ENCODE measurements around the gene POLR2A. TPM values are rescaled to one million over a fixed set of nuclear protein-coding genes. Genes with fewer than 3 reads are reported as not detected.
"Not testable (repeated sequence)": the region's sequence is repeated elsewhere in the genome, so short reads cannot be mapped to it uniquely, and the experiment has no call there.

Gene POLR2A
- total RNA-seq, 1 donor from 2014 or later: 55.9 TPM

DNA sequence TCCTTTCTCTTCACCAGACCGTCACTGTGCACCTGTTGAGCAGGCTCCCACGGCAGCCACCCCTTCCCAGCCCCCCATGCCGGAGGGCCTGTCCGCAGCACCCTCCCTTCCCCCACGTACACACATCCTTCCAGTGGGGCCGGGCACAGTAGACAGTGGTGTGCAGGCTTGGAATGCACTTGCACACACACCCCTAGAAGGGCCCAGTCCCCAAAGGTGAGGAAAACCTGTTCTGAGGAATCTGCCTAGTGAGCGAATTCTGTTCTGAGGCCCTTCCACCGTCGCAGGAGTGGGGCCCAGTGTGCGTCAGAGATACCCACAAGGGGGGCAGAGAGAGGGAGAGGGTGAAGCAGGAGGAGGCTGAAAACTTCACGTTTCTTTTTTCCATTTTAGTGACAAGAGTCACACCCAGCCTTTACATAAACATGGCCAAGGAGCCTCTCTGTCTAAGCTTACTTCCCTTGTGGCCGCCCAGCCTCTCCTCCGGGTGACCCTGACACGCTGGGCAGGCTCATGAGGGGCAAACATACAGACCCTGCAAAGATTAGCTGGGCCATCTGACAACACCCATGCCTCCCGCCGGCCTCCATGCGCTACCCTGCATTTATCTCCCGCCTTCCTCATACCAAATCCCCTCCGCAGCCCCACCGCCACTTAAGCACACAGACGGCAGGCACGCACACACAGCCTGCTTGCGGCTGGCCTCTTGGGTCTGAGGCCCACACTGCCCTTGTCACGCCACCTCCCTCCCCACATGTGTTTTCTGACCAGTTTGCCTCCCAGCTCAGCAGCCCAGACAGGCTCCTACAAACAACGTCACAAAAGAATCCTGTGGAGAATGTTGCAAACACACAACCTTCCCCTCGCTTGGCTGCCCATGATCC lies 6.5 kb upstream of the POLR2A start:
- DNase-seq (ENCODE audit: low spot score) (no peak), ATAC-seq (no peak)

DNA sequence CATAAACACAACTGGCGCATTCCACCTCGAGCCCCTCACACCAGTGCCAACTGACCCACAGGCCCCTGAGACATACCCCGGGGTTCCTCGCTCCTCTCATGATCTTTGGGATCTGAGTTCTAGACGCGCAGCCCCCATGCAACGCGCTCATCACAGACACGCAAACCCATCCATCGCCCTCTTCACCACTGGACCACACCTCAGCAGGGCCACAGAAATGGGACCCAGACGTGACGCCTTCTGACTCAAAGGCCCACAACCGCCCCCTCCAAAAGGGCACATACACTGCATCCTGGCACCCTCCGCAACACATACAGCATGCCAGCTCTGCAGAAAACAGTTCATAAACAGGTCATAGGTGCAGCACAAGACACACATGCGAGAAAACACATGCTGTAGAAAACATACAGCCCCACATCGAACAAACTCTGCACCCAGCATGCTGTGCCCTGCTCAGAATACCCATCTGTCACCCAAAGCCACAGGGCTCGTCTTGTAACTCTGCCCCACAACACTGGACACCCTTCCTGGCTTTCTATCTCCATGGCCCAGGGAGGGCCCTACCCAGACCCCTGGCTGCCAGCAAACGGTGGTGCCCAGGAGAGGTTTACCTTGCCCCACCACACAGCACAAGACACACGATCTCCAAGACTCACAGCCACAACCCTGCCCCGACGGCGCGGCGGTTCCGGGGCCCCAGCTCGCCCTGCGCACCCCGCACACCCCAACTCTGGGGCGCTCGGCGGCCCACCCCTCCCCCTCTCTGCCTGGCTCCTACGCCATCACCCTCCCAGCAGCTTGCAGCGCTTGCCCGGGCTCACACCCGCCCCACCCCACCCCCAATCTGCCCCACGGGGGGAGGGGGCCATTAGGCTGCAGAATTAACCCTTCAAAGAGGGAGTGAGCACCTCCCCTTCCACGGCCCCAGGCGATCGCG lies 5.6 kb upstream of the POLR2A start:
- ATAC-seq: peak; percentile 30
- no peak for DNase-seq (ENCODE audit: low spot score)

DNA sequence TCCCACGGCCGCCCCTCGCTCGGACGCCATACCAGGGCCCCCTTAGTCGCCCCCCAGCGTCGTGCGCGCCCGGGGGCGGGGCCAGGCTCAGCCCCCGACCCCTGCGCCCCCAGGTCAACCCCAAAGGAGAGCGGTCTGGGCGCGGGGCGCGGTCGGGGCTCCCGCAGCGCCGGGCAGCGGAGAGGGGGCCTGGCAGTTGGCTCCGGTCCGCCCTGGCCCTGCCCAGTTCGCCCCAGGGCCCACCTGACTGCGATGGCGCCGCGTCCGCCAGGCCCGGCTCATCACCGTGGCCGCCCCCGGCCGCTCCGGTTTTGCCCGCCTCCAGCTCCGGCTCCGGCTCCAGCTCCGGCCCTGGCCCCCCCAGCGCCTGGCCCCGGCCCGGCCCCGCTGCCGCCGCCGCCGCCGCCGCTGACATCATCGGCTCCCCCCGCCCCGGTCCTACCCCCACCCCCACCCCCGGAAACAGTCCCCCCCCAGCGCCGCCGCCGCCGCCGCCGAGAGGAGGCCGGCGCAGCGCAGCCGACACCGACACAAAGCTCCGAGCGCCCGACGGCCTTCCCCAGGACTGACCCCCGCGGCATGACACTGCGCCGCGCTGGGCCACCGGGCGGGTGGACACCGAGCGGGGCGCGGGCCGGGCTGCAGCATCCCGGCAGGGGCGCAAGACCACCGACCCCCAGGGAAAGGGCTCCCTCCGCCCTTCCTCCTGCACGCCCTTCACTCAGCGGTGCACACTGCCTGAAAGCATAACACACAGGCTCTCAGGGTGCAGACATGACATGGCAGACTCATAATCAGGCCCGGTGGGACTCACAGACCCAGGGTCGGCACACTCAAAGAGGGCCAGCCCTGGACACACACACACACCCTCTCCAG lies 4.7 kb upstream of the POLR2A start, which contains the start of gene ZBTB4:
Gene ZBTB4, minus strand, starts transcription at position 419 of the 876 bp plus-strand sequence. CDS start 12,830 bp downstream, outside the sequence.
- ATAC-seq (peak; percentile 10), DNase-seq (ENCODE audit: low spot score) (no peak)

DNA sequence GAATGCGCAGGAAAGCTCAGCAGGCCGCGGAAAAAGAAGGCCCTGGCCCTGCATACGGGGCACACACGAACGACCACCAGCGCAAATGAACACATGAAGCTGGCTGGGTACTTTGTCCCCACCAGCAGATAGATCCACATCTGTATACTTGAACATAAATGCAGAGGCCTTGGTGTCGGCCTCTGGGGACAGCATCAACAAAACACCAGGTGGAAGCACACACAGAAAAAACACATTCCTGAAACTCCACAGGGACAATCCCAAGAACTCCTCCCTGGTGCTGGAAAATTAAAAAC lies 4.1 kb upstream of the POLR2A start:
- ATAC-seq (no peak), DNase-seq (ENCODE audit: low spot score) (no peak)

DNA sequence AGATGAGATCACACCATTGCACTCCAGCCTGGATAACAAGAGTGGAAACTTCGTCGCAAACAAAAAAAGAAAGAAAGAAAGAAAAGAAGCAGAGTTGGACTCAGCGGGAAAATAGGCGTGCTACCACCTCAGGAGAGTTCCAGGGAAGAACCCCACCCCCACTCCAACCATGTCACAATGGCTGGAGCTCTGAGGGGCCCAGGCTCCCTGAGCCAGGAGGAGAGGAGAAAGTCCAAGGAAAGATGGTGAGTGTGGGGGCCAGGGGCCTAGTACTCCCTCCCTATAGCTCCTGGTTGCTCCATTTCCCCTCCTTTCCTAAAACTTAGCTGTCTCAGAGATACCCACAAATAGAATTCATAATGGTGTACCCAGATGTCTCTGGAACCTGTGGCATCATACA lies 2.9 kb upstream of the POLR2A start, which contains the start of gene SLC35G6:
Gene SLC35G6, plus strand, starts transcription at position 172 of the 400 bp plus-strand sequence. Its CDS starts 71 bp downstream, at position 243.
- not testable (repeated sequence) for DNase-seq (ENCODE audit: low spot score)

DNA sequence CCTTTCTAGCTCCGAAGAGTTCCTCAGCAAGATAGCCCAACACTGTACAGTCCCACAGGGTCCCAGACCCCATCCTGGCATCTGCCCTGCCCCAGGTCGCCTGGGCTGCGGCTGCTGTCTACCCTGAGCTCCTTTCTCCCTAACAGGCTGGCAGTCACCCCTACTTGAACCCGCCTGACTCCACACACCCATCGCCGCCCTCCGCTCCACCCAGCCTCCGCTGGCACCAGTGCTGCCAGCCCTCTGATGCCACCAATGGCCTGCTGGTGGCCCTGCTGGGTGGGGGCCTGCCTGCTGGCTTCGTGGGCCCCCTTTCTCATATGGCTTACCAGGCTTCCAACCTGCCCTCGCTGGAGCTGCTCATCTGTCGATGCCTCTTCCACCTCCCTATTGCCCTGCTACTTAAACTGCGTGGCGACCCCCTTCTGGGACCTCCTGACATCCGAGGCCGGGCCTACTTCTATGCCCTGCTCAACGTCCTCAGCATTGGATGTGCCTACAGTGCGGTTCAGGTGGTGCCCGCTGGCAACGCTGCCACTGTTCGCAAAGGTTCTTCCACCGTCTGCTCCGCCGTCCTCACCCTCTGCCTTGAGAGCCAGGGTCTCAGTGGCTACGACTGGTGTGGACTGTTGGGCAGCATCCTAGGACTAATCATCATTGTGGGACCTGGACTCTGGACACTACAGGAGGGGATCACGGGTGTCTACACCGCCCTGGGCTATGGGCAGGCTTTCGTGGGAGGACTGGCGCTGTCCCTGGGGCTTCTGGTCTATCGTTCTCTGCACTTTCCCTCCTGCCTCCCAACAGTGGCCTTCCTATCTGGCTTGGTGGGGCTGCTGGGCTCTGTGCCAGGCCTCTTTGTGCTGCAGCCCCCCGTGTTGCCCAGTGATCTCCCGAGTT lies 2.1 kb upstream of the POLR2A start:
- not testable (repeated sequence) for ATAC-seq; DNase-seq (ENCODE audit: low spot score)

More for the DNA sequence above, 2.9 kb upstream of the POLR2A start, which contains the start of gene SLC35G6:
- ATAC-seq: not testable (repeated sequence)

DNA sequence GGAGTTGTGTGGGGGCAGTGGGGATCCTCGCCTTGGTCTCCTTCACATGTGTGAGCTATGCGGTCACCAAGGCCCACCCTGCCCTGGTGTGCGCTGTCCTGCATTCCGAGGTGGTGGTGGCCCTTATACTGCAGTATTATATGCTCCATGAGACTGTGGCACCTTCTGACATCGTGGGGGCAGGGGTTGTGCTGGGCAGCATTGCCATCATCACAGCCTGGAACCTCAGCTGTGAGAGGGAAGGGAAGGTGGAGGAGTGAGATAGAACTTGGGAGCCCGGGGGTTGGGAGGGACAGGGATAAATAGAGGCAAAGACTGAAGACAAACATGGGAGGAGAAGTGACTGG lies 1.5 kb upstream of the POLR2A start:
- DNase-seq (ENCODE audit: low spot score); ATAC-seq: not testable (repeated sequence)

DNA sequence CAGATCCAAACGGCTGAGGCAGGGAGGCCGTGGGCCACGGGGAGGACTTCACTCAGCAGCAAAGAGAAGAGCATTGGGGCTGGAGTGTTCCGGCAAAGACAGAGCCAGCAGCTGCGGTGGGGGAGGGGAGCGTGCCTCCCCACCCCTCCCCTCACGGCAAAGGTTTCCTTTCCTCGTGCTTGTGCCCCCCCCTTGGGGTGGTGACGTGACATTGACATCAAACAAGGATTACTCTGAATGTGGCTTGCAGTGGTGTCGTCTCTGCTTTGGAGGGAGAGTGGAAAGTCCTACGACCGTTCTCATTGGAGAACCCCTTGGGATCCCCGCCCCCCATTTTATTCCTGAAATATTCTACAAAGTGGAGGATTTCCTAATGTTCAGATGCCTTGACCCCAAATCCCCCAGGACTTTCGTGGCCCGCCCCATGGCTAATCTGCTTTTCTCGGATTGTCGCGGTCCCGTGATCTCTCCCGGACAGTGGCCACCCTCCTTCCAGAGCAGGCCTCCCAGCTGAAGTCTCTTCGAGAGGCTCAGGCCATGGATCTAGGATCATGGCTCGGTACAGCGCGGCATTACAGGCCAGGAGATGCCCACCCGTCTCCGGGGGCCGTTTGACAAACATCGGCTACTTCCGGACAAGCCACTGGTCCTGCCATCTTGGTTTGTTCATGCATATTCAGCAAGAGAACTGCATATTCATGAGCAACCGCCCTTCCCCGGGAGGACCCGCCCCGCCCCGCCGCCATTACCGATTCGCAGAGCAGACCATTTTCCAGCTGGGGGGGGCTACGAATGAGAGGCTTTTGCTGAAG lies 705 bp upstream of the POLR2A start:
- DNase-seq (ENCODE audit: low spot score) (peak; percentile 94), ATAC-seq (peak; percentile 72)

DNA sequence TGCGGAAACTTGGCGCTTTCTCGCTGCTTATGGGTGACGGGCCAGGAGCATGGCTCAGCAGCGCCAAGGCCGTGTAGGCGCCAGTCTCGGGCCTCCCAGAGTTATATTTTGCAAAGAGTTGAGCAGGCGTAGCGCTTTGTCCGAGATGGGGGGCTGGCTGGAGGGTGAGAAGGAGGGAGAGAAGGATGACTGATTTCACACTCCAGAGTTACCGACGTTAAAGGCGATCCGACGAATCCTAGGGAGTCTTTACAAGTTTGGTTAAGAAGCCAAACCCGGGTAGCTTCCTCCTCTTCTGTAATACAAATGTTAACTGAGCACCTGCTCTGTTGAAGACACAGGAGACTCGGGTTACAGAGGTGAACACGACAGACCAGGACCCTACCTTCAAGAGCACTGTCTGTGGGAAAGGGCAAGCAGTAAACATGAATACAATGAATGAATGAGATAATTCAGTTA lies 782 bp downstream of the POLR2A start:
- ATAC-seq: no peak
- no peak for DNase-seq (ENCODE audit: low spot score)

DNA sequence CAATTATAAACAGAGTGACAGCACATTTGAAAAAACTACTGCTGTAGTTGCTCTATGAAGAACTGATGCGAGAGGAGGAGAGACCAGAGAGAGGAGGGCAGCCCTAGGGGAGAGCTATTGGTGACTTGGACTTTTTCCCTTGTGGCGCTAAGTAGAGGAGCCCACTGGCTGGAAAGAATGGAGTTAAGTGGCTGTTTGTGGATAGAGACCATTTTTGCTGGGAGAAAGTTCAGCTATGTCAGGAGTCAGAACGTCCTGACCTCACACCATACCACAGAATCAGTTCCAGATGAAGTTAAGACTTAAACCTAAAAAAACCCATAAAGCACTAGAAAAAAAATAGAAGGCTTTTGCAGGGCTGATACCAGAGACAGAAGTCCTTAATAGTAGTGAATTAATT lies 2.0 kb downstream of the POLR2A start:
- no peak for ATAC-seq
- DNase-seq (ENCODE audit: low spot score): no peak

DNA sequence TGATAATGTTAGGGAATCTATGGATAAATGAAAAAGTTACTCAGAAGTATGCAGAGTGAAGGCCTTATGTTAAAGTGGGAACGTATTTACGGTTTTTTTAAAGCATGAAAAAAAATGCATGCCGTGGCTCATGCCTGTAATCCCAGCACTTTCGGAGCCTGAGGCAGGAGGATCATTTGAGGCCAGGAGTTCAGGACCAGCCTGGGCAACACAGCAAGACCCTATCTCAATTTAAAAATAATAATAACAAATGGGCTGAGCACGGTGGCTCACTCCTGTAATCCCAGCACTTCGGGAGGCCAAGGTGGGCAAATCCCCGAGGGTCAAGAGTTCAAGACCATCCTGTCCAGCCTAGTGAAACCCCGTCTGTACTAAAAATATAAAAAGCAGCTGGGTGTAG lies 6.0 kb downstream of the POLR2A start:
- DNase-seq (ENCODE audit: low spot score) (no peak), ATAC-seq (no peak)

DNA sequence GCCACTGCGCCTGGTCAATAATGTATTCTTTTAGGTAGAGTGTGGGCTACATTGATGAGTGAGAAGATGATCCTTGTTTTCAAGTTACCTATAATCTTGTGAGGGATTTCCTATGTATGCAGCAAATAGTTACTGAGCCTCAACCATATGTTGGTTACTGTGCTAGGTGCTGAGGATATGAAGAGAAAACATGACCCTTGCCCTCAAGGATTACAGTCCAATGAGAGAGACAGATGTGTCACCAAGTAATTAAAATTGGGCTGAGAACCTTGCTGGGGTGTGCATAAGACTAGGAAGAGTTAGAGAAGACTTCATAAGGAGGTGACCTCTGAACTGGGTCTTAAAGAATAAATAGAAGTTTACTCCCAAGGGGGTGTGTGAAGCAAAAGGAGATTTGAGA lies 7.4 kb downstream of the POLR2A start:
- ATAC-seq: peak; percentile 41
- no peak for DNase-seq (ENCODE audit: low spot score)

DNA sequence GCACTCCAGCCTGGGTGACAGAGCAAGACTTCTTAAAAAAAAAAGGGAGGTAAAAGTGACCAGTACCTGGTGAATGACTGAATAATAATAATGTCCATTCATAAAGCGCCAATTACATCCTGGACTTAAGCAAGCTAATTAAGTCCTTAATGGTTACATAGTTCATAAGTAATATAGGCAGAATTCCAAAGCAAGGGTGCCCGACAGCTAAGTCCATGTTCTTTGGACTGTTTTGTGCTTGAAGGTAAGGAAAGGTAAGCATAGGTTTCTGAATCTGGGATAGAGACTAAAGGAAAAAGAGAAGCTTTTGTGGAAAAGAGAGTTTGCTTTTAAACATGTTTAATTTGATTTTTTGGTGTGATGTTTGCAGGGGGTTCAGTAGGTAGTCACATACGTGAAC lies 9.8 kb downstream of the POLR2A start:
- ATAC-seq (no peak), DNase-seq (ENCODE audit: low spot score) (no peak)

DNA sequence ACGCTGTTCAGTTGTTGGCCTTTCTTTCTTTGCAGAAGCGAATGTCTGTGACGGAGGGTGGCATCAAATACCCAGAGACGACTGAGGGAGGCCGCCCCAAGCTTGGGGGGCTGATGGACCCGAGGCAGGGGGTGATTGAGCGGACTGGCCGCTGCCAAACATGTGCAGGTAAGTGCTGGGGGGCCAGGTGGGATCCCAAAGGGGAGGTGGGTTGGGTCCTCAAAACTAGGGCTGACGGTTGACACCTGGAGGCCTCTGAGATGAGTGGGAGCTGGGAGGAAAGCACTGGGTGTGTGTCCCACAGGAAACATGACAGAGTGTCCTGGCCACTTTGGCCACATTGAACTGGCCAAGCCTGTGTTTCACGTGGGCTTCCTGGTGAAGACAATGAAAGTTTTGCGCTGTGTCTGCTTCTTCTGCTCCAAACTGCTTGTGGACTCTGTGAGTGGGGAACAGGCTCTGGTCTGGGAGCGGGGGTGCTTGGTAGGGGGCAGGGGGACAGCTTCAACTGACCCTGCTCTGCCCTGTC lies 11.8 kb downstream of the POLR2A start:
- ATAC-seq (peak; percentile 9), DNase-seq (ENCODE audit: low spot score) (no peak)

DNA sequence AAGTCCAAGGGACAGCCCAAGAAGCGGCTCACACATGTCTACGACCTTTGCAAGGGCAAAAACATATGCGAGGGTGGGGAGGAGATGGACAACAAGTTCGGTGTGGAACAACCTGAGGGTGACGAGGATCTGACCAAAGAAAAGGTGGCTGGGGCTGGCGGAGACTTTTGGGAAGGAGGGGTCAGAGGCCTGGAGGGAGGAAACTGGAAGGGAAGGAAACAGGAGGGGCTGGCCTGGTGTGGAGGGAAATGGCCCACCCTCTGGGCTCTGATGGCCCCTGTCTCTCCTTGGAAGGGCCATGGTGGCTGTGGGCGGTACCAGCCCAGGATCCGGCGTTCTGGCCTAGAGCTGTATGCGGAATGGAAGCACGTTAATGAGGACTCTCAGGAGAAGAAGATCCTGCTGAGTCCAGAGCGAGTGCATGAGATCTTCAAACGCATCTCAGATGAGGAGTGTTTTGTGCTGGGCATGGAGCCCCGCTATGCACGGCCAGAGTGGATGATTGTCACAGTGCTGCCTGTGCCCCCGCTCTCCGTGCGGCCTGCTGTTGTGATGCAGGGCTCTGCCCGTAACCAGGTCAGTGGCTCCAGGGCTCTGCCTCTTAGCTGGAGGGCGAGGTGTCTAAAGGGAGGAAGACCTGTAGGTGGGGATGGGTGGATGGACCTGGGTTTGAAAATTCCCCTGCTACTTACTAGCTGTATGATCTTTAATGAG lies 12.5 kb downstream of the POLR2A start:
- peak; percentile 39 for ATAC-seq

DNA sequence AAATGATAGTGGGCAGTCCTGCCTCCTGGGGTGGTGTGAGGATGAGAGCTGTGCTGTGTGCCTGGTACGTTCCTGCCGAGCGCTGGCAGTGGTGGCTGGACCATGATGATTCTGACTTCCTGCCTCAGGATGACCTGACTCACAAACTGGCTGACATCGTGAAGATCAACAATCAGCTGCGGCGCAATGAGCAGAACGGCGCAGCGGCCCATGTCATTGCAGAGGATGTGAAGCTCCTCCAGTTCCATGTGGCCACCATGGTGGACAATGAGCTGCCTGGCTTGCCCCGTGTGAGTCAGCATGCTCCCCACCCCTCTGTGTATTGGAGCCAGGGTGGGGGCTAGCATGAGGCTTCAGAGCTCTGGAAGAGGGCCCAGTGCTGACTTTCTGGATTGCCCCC lies 13.1 kb downstream of the POLR2A start:
- DNase-seq (ENCODE audit: low spot score) (no peak), ATAC-seq (peak; percentile 26)

More for the DNA sequence above, 12.5 kb downstream of the POLR2A start:
- DNase-seq (ENCODE audit: low spot score): no peak

DNA sequence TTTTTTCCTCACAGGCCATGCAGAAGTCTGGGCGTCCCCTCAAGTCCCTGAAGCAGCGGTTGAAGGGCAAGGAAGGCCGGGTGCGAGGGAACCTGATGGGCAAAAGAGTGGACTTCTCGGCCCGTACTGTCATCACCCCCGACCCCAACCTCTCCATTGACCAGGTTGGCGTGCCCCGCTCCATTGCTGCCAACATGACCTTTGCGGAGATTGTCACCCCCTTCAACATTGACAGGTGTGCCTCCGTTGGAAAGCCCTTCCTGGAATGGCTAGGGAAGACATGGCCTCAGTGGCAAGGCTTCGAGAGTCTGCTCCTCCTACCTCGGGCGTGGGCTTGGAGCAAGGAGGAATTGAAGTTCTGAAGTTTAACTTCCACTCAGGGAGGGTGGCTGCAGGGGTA lies 13.5 kb downstream of the POLR2A start:
- no peak for ATAC-seq
- DNase-seq (ENCODE audit: low spot score): no peak

DNA sequence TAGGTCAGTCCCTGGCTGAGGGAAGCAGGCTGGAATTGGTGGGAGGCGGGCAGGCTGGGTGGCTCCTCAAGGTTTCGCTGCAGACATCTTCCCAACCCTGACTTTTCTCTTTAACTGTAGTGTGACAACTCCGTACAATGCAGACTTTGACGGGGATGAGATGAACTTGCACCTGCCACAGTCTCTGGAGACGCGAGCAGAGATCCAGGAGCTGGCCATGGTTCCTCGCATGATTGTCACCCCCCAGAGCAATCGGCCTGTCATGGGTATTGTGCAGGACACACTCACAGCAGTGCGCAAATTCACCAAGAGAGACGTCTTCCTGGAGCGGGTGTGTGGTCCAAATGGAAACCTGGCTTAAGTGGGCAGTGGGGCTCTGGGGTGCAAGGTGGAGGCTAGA lies 15.0 kb downstream of the POLR2A start:
- no peak for ATAC-seq
- no peak for DNase-seq (ENCODE audit: low spot score)

All from left lobe of liver (tissue), 2 donors.